ENCODE measurements around the gene CDK2AP2.
"Not testable (repeated sequence)": the region's sequence is repeated elsewhere in the genome, so short reads cannot be mapped to it uniquely, and the experiment has no call there.

The CDK2AP2 gene

DNA sequence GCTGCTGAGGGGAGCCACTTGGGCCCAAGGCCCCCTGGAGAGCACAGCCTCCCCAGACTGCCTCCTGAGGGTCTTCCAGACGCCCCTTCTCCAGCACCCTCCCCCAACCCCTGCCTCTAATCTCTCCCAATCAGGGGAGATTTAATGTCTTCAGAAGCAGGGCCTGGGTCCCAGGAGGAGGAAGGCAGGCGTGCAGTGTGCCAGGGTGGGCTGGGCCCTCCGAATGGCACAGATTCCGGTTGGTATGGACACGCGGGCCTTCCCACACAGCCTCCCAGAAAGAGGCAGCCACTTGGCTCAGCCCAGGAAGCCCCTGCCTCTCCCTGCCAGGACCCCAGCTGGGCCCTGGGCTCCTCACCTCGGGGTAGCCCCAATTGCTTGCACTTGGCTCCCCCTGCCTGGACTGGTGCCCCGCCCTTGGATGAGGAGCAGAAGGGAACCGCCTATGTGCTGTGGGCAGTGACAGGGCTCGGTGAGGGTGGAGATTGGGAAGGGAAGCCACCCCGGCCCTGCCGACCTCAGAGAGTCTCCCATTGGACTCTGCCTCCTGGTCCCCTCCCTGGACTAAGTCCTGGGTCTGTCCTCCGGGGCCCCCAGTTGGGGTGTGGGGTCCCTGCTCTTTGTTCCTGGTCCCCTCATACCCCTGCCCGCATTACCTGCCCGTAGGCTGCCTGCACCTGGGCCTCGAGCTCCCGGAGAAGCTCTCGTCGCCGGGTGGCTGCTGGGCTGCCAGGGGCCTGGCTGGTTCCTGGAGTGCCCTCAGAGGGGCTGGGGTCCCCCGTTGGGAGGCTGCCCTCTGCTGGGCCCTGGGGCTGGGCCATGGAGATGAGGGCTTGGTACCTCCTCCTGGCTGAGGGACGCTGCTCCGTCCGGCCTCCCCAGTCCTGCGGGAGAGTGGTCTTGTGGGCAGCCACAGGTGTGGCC is 15.9 kb upstream of the CDK2AP2 start:
- DNase-seq = no peak

DNA sequence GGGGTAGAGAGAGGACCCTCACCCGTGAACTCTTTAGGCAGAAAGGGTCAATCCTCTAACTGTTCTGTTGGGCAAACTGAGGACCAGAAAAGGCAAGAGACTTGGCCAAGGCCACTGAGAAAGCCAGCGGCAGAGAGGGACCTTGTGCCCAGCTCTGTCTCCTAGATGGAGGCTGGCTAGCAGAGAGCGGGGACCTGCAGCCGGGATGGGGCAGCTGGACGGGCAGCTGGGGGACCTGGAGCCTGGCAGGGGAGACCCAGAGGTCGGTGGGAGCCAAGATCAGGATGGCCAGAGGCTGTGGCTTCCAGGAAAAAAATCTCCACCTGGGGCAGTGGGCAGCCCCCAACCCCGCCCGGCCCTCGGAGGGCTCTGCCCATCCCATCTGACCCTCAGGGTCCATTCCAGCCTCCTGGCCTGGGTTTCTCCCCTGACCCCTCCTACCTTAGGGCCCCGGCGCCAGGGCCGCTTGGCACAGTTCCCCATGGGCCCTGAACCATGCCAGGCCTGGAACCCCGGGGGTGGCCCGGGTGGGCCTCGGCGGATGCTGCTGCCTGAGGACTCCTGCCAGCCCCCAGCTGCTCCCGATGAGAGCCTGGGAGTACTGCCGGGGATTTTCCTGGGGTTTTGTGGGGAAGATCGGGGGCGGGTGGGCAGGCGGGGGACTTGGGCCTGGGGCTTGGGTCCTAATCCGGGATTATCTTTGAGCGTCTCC is 15.0 kb upstream of the CDK2AP2 start, which contains the start of gene CABP2:
CABP2 (minus strand) TSS at position 603 of the 712 bp plus-strand sequence; CDS start at position 483, 120 bp downstream.
- no peak for DNase-seq

DNA sequence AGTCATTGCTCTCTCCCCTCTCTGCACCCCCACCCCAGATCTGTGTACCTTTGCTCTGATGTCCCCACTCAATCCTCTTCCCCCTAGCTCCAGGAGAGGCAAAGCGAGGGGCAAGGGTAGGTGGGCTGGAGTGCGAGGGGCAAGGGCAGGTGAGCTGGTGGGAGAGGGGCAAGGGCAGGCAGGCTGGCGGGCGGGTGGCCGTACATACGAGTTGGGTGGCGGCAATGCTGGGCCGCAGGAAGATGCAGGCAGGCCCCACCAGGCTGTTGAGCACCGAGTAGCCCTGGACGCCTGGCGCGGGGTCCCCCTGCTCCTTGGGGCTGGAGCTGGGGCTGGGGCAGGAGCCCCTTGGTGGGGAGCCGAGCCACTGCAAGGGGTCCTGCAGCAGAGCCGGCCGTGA is 14.4 kb upstream of the CDK2AP2 start:
- no peak for DNase-seq

DNA sequence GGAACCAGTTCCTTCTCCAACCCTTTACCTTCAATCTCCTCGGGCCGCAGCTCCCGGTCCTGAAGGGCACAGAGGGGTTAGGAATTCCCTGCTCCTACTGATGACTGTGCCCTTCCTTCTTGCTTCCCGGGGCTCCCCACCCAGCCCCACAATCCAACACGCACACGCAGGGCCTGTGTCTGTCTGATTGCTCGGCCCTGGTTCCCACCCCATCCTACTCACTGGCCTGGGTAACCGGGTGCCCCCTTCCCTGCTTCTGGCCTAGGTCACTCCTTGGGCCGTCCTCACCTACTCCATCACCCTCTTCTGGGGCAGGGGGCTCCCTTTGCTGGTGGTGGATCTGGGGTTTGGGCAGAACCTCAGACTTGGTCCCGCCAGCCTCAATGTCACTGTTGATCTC is 14.0 kb upstream of the CDK2AP2 start:
- no peak for DNase-seq

DNA sequence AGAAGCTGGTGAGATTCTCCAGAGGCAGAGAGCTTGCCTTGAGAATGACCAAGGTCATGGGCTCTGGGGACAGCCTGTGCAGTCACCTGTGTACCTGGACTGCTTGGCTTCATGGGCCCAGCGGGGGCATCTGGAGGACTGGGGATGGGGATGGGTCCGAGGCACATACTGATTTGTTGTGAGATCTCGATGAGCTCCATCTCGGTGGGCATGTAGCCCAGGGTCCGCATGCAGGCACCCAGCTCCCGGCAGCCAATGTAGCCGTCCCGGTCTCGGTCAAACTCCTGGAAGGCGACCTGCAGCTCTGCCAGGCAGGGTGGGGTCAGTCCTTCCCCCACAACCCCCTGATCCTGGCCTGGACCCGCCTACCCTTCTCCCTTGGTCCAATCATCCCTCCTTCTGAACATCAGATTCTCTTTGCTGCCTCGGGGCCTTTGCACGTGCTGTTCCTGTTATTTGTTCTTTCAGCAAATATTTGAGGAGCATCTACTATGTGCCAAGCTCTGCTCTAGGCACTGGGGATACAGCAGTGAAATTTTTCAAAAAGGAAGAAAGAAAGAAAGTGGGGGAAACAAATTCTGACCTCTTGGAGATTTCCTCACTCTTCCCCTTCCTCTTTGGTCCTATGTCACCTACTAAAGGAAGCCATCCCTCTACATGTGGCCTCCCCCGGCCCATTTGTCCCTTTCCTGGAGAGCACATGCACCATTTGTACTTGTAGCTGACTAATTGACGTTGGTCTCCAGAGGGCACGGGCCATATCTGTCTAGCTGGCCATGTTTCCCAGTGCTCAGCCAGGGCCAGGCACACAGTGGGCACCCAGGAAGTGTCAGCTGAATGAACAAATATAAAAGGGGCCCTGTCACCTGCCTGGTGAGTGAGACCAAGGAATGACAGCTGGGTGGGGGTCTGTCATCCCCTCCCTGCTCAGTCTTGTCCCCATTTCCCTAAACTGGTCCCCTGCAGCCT is 13.2 kb upstream of the CDK2AP2 start:
- no peak for DNase-seq

DNA sequence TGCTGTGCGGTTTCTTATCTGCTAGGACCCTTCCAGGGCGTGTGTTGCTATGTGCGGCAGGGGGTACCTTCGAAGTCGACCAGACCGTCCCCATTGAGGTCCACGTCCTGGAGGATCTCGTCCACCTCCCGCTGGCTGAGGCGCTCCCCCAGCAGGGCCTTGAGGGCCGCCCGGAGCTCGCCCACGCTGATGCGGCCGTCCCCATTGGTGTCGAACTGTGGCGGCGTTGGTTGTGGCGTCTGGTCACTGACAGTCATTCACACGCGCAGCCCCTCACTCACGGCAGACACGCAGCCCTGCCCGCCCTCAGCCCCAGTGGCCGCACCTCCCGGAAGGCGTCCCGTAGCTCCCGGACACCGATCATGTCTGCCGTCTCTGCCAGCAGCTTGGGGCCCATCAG is 11.8 kb upstream of the CDK2AP2 start:
- no peak for DNase-seq

DNA sequence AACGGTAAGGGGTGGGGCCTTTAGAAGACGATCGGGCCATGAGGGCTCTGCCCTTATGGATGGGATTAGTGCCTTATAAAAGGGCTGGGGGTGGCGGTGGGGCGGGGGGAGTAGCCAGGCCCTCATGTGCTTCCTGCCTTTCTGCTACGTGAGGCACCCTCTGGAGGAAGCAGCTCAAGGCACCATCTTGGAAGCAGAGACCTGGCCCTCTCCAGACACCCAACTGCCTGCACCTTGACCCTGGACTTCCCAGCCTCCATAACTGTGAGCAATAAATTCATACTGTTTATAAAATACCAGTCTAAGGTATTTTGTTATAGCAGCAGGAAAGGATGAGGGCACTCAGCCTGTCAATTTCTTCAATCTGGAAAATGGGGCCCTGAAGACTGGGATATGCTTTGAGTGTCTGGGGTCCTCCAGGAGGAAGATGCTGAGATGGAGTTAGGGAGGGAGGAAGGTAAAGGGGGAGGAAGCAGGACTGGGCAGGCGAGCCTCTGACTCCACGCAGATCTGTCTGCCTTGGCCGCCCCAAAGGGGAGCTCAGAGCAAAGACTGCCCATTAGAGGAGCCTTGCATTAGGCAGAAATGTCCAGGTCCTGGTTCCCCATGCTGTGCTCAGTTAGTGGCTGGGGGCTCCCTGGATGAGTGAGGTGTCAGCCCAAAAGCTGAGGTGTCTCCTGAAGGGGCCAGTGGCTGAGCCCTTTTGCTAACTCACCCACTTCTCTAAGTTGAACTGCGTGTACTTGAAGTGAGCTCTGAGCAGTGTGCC is 10.0 kb upstream of the CDK2AP2 start:
- DNase-seq = no peak

DNA sequence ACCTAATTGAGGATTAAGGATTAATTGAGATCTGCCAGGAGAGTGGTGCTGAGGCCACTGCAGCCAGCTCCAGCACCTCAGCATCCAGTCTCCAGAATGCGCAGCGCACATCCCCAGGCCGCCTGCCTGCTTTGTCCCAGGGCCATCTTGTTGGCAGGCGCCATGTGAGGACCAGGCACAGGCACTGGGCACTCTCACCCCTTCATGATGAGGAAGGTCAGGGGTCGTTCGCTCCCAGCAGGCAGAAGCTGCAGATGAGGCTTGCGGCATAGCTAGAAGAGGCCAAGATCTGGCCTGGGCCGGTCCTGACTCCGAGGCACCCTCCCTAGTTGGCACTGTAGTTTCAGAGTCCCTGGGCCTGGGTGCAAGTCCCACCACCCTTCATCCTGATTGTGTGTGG is 8.8 kb upstream of the CDK2AP2 start:
- DNase-seq = no peak

DNA sequence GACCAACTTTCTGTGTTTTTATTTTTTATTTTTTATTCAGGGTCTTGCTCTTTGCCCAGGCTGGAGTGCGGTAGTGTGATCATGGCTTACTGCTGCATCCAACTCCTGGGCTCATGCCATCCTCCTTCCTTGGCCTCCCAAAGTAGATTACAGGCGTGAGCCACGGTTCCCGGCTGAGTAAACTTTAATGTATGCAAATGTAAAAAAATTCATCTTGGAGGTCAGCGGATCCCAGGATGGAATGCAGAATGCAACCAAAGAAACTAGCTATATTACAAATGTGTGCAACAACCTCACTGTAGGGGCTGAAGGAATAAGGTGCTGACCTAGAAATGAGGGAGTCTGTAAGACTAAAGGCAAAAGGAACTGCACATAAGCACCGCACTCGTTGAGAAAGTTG is 6.2 kb upstream of the CDK2AP2 start:
- DNase-seq = no peak

DNA sequence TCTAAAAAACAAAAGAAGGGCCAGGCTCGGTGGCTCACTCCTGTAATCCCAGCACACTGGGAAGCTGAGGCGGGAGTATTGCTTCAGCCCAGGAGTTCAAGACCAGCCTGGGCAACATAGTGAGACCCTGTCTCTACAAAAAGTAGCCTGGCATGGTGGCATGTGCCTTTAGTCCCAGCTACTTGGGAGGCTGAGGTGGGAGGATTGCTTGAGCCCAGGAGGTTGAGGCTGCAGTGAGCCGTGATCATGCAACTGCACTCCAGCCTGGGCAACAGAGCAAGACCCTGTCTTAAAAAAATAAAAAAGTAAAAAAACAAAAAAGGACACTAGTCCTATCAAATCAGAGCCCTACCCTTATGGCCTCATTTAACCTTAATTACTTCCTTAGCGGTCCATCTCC is 3.6 kb upstream of the CDK2AP2 start:
- DNase-seq = not testable (repeated sequence)

DNA sequence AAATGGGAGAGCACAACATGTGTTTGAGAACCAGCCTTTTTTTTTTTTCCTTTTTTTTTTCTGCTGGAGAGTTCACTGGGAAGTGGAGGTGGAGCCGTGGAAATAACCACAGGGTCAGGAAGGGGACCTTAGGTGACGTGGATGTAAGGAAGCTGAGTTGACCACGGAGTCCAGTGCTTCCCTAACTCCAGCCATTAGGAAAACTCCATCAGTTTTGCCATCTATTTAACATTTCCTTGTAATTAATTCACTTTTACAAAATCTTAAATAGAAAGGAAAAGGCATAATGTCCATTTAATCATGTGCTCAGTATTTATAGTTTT is 2.0 kb upstream of the CDK2AP2 start:
- DNase-seq = no peak

DNA sequence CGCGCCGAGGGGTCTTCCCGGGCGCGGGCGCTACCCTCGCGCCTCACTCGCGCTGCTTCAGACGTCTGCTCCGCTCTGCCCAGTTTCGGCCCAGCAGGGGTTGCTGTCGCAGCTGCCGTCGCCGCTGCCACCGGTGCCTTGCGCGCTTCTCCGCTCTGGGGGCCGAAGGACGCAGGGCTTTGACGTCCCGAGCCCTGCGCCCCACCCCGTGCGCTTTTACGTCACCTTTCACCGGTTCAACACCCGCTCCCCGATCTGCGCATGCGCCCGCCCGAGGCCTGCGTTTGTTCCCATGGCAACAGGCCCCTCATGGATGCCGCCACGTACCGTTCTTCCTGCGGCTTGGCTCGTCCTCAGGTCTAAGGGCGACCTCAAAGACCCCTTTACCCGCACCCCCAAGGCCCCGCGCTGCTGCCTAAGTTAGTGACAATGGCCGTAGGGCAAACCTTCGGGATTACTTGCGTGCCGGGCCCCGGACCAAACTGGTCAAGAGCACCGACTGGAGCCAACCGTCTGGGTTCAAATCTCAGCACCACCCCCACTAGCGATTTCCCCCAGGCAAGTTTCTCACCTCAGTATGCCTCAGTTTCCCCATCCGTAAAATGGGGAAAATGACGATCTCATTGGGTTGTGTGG is 642 bp upstream of the CDK2AP2 start:
- peak; percentile 99 for DNase-seq

DNA sequence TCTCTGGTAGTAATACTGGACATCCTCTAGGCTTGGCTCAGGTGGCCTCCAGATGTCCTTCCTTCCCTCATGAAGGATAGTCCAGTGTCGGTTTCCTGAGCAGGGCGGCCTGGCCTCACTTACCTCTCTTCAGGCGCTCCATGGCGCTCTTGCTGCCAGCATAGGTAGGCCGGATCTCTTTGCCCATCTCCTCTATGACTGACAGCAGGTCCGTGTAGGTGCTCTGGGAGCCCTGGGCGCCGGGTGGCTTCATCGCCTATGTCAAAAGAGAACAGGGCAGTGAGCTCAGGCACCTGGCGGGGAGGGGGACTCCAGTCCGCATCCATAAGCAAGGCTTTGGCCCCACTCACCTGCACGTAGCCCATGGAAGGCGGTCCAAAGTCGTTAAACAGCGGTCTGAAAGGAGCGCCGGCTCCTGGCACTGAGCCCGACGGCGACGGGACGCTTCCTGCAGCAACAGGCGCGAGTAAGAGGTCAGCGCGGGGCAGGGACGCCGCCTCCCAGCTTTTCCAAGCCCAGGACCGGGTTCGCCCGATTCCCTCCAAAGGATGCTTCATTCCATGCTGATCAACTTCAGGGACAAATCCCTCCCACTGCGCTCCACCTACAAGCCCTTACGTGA is 609 bp downstream of the CDK2AP2 start:
- no peak for DNase-seq

DNA sequence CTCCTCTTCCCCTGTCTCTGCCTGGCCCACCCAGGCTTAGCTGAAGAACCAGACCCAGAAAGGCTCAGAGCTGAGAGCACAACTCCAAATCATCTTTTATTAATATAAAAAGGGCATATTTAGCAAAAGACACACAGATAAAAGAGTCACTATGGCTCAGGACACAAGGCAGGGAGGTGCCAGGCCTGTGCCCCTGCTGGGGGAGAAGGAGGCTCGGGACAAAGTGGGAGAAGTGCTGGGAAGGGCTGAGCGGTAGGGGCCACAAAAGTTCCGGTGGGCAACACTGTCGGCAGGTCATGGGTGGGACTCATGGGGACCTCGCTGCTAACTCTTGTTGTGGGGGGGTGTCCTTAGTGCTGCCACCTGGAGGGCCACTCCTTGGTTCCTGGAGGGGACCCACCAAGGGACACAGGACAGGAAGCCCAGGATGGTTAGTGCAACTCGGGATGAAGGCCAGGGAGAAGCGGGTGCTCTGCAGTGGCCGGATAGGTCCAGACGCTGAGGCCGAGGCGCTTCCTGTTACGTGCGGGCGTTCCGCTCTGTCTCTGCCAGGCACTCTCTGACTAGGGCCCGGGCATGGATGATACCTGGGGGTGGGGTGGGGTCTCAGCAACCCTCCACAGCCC is 1.4 kb downstream of the CDK2AP2 start:
- DNase-seq = no peak

DNA sequence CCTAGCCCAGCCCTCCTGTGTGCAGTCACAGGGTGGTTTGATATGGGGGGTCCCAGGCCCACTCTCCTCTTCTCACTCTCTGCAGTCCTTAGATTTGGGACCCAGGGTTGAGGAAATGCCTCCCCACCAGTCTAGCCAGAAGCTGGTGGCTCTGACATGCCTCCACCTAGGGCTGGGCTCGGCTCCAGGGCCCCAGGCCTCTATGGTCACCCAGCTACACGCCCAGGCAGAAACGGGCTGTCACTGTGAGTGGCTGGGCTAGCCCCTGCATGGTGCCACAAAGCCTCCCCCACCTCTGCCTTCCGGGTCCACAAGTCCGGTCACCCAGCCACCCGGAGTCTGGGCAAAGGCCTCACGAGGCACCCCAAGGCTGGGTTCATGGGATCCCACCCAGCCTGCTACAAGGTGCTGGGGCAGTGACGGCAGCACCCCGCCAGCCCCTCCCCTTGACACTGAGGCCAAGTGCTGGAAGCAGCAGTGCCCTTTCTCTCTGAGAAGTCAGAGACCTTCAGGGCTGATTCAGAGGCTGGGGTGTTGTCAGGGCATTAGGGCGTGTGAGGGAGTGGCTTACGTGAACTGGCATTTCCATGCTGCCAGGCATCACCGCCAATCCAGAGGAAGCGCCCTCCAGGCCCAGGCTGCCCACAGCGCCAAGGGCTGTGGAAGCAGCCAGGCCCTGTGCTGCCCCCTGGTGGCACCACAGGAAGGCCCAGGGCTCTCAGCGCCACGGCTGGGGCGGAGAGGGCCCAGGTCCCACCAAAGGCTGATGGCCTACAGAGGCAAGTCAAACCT is 2.2 kb downstream of the CDK2AP2 start:
- peak; percentile 93 to 96 for DNase-seq

DNA sequence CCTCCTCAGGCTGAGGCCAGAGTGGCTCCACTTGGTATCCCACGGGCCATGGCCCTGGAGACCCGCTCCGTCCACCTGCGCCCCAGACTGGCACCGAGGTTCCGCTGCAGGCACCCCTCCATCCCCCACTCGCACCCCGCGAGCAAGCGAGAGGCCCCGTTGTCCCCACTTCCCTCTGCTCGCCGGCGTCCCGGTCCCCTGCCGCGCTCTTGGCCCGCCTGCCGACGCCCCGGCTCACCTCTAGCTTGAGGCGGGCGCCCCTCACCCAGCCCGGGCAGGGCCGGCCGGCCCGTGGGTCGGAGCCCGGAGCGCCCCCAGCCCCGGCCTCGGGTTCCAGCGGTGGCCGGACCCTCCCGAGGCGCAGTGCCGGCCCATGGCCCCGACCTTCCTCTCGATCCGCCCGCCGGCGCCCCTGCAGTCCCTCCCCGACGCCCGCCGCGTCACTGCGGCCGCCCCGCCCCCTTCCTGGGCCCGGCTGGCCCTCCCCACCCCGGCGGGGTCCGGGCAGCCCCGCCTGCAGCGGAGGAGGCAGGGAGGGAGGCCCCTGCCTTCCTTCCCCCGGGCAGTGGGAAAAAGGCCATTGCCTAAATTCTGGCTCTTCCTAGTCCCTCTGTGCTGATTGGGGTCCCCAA is 2.9 kb downstream of the CDK2AP2 start, which contains the start of gene PITPNM1:
PITPNM1 (minus strand) TSS at position 414 of the 632 bp plus-strand sequence. CDS start 1,183 bp downstream, outside the sequence.
- peak; percentile 29 to 62 for DNase-seq

DNA sequence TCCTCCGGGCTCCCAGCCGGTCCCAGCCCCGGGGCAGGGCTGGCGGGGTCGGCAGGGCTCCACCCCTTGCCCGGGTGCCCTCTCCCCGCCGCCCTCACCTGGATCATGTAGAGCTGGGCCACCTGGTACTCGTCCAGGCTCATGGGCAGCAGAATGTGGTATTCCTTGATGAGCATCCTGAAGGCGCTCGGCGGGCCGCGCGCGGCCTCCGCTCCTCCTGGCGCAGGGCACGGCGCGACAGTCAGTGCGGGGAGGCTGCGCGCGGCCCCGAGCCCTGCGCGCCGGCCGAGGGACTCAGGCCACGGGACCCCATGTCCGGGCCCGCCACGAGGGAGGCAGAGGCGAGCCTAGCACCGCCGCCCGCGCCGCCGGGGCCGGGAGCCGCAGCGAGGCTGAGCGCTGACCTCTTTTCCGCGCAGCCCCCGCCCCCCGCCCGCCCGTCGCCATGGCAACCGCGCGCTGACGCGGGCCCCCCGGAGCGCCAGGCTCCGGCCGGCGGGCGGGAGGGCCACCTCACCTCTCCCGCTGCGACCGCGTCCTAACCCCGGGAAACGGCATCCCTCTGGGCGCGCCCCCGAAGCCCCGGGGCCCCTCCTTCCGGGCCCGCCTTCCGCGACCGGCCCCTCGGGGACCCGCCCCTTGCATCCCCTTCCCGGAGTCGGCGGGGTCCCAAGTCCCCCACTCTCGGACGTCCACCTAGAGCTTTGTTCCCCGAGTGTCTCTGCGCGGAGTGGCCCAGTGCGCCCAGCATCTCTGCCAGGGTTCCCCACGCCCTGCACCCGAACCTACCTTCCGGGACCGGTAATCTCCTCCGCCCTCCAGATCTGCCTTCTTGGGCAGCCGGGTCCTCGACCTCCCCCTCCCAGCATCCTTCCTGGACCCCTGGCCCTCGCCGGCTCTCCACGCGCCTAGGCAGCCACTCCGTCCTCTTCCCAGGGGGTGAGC is 3.7 kb downstream of the CDK2AP2 start:
- DNase-seq = peak in 1 of 2 experiments; percentile 39
